Suppressor macrophage treated with lipopolysaccharide for 1 hour (primary cell): ENCODE data around the gene XIST.
"Not testable (repeated sequence)": the region's sequence is repeated elsewhere in the genome, so short reads cannot be mapped to it uniquely, and the experiment has no call there.

Experiments
- DNase-seq, 3 donors: peaks; one replicate each; pipeline ENCODE4 v3.0.0-alpha.2; 2020 to 2022

XIST gene

DNA sequence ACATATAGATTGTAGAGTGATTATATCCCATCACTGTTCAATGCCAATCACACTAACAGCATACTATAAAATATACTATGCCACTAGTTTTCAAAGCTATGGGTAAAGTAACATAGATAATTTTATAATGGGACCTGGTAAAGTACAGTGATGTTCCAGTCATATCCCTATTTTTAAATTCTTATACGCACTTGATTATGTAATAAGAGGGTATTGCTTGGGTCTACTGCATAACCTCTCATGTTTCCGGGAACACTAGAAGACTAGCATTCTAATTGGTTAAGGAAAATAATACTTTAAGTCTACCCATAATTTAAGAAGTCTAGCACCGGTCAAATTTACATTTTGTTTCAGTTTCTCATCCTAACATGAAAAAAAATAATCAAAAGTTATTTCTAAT, 14.4 kb downstream of the XIST start:
- no peak for DNase-seq

DNA sequence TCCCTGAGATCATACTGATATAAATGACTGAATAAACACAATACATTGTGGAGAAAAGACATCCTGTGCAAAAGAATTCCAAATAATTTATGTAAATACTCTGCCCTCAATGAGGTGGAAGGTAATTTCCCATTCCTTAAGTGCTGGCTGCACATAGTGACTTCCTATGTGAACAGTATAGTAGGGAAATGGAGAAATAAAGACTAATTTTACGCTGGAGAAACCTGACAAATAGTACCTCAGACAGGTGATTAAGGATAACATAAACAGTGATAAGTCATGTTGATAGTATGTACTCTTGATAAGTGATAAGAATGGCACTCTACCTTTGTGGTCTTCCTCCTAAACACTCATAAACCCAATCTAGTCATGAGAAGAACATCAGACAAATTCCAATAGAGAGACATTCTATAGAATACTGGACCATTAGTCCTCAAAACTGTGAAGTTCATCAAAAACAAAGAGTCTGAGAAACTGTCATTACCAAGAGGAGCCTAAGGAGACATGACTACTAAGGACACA, 15.5 kb downstream of the XIST start:
- no peak for DNase-seq

GRCh38 chrX:73834219-73834618, 18.3 kb downstream of the XIST start:
- DNase-seq, result no peak

DNA sequence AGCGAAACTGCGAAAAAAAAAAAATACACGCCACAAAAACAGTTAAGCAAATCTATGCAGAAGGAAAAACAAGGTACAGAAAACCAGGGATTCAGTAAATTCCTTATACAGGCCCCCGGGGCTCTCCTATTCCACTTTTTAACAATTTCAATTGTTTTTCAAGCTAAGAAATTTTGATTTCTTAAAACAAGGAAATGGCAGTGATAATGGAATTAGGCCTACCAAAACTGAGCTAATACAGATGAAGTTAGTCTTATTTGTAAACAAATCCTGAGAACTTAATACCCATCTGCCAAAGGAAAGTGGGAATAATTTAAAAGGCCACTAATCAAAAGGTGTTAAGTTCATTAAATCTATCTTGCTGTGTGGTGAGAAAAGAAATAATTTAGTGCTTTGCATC, 20.2 kb downstream of the XIST start:
- no peak for DNase-seq

DNA sequence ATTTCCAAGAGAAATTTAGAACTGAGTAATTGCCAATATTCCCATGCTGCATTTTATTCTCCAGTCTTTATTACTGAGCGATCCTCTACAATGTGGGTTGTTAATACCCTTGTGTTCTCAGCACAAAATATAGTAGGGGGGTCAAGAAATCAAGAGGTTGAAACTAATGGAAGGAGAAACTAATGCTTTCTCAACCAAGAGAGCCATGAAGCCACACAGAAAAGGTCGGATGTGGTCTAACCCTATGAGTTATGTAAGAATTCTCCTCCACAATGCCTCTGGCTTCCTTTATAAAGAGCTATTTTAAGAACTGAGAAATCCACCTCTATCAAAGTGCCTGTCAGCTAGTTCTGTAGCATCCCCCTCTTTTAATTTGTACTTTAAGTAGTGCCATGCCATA, 21.0 kb downstream of the XIST start:
- no peak for DNase-seq

DNA sequence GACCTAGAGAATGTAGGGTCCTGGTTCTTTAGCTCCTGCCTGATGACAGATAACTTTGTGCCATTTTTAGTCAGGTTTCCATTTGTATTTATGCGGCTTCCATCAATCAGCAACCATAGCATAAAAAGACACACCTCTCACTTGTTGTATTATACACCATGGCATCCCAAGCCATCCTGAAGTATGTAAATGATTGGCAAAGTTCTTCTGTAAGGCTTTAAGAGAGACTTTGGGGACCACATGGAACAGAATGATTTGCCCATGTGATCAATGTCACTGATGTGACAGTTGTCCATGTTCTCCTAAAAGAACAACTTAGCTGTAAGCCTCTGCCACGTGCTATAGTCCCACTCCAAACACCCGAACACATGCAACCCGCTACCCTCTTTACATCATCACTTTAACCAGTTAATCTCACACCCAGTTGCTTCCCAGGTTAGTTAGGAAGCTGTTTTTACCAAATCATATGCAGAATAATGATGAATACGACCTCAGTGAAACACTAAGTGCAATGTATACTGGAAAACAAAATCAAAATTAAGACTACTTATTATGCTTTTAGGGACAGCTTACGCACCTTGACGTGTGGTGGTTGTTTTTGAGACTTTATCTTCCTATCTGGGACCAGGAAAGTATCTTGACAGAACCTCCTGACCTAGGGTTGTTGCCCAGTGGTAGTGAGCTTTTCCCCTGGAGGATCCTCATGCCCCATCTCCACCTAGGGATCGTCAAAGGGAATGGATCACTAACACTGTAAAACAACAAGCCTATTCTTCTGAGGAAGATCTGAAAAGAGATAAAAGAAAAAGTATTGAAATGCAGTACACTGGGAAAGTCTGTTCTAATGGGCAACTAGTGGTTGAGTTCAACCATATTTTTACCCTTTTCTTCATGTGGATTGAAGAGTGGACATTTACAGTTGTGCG, 21.8 kb downstream of the XIST start:
- DNase-seq, result no peak

GRCh38 chrX:73829890-73830466, 22.5 kb downstream of the XIST start:
- no peak for DNase-seq

GRCh38 chrX:73828080-73828720, 24.3 kb downstream of the XIST start:
- DNase-seq, result no peak

- DNase-seq, result no peak
Measured at GRCh38 chrX:73827406-73827805, 25.1 kb downstream of the XIST start.

GRCh38 chrX:73826996-73827395, 25.5 kb downstream of the XIST start:
- DNase-seq, result no peak

DNA sequence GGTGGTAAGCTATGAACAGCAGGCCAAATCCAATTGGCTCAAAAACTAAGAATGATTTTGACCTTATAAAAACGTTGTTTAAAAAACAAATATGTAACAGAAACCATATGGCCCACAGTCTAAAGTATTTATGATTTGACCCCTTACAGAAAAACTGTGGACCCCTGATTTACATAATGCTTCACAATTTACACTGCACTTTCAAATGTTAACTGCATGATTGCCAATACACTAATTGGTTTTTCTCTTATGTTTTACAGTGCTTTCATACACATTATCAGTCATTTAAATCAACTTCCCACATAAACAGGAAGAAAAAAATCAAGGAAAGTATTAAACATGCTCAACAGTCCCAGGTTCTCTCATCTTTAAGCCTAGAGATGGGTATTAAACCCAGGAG, 26.9 kb downstream of the XIST start:
- DNase-seq, result no peak

DNA sequence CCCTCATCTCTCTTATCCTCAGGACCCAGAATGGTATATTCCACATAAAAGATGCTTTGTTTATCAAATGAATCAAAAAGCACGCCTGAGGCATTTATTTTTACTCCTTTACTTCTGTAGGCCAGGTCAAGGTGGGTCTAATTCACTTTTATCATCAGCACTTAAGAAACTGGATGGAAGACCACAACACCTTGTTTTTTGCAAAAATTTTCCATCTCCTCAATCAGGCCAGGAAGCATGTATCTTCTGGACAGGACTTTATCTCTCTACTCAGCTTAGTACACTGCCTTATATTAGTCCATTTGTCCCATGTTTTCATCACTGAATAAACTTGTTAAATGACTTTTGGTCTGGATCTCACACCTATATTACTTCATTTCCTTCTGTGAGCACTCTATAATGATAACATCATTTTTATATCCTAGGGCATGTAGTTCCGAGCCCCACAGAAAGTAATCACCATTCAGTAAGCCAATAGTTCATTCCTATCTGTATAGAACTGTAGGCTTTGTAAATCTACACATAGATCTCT, 29.0 kb downstream of the XIST start:
- DNase-seq, result no peak

- no peak for DNase-seq
Measured at GRCh38 chrX:73822775-73823174, 29.7 kb downstream of the XIST start.

DNA sequence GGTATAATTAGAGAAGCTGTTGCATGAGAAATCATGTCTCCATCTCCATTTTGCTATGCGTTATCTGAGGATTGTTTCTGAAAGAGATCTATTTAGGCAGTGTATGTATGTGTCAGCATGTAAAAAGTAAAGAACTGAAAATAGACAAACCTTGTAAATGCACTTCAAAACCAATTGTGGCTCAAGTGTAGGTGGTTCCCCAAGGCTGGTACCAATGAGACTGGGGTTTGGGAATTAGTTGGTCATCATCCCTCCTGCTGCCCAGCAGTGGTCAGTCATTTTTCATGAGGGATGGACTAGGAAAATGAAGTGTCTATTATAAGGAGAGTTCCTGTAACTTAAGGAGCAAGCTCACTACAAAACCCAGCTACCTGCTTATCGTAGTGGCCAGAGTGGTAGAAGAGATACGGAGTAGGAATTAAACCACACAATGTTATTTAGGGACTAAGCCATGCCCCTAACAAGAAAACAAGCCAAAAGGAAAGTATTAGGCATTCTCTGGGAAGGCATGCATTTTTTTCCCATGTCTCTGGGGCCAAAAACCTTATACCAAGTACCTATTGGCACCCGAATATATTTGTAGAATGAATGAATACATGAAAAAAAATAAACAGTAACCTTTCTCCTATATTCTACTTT, 30.5 kb downstream of the XIST start:
- no peak for DNase-seq

- not testable (repeated sequence) for DNase-seq
Measured at GRCh38 chrX:73819864-73820558, 32.5 kb downstream of the XIST start.

GRCh38 chrX:73818200-73819116, 34.1 kb downstream of the XIST start:
- DNase-seq, result no peak

DNA sequence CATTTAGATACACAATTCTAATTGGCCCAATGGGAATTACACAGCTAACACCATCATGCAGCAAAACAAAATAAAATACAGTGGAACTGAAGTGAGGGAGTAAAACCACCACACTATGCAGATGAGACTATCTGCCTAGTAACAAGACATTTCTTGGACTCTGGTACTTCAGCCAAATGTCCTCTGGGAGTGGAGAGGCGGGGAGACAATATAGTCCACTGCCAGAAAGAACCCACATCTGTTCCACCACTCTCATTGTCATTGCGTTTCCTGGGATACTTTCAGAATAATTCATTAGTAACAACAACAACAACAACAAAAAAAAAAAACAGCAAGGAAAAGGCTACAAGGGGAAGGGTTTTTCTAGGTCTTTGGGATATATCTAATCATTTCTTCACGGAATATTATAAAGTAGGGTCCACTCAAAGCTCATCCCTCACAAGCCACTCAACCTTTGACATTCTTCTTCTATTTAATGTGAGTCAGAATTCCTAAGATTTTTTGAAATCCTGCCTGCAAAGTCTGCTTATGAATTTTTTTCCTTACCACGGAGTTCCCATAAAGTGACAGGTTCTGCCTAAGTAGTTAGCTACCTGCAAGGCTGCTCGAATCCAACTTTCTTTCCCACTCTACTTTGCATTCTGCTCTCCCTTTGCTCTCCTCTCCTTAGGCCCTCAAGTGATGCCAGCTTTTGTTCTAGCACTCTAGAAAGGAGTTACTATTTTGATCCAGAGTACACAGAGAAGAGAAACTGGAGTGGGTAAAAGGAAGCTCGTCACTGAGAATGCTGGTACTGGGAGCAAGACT, 34.9 kb downstream of the XIST start:
- no peak for DNase-seq

DNA sequence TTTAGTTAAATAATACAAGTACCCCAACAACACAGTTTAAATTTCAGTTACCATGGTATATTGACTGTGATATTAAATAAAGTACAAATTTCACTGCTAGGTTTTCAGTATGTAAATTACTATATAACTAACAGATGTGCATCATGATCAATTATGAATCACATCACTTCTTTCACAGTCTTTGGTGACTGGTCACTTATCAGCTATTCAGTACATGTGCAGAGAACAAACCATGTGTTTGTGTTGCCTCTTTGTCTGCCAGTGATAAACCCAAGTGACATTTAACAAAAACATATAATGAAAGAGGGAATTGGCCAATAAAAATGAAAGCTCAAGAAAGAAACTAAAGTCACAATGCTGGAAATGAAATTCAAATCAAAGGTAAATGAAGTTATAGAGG, 40.3 kb downstream of the XIST start:
- DNase-seq, result no peak

DNA sequence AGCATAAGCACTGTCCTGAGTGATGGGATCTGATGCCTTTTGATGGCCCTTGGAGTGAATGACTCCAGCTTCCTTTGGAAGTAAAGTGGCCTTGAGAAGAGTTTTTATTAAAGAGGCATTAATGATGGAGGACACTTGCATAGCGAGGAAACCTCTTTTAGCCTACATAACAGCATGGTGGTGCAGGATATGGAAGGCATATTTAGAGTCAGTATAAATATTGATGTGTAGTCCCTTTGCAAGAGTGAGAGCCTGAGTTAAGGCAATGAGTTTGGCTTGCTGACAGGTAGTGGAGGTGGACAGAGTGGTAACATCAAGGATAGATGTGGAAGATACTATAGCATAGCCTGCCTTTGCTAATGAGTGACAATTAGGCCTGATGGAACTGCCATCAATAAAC, 48.4 kb downstream of the XIST start:
- DNase-seq, result not testable (repeated sequence)

- DNase-seq, result peak in 1 of 3 donors; percentile 0
Measured at GRCh38 chrX:73799888-73800287, 52.6 kb downstream of the XIST start.
